CD14-positive monocyte (primary cell): Measurements from ENCODE around the gene VIP. TPM values are rescaled to one million over a fixed set of nuclear protein-coding genes. Genes with fewer than 3 reads are reported as not detected.

ENCODE experiments used
- DNase-seq, 3 donors: peaks; one replicate each; pipeline ENCODE4 v3.0.0-alpha.2; 2011 to 2022
- H2AFZ ChIP-seq: 2 replicates; pipeline ENCODE4 v1.6.0; 2012; ENCODE audit warnings: mild to moderate bottlenecking, low read depth, low read length, inconsistent platforms; ENCODE audit not compliant: insufficient read depth, poor library complexity, severe bottlenecking
- H3K27ac ChIP-seq, 2 donors: 1 replicate in 1 of 2; 2 replicates in 1 of 2; pipeline ENCODE4 v1.5.1; 2012 to 2013; ENCODE audit warnings: low read length in 2 of 2, control low read depth in 1 of 2, inconsistent platforms in 1 of 2, low read depth in 1 of 2, mild to moderate bottlenecking in 1 of 2
- H3K27me3 ChIP-seq, 2 donors: one replicate each; pipeline versions ENCODE4 v1.6.0 to v1.6.1; 2011 to 2013; ENCODE audit warnings: low read length in 2 of 2; ENCODE audit not compliant: control insufficient read depth in 2 of 2, insufficient read depth in 2 of 2
- H3K36me3 ChIP-seq, 2 donors: replicated peaks in 1 of 2; 1 replicate in 1 of 2; 2 replicates in 1 of 2; pipeline versions ENCODE4 v1.5.1 to v1.6.1; 2012 to 2013; ENCODE audit warnings: low read length in 2 of 2, control low read depth in 1 of 2, inconsistent platforms in 1 of 2, mild to moderate bottlenecking in 1 of 2; ENCODE audit not compliant: insufficient read depth in 2 of 2, control insufficient read depth in 1 of 2
- H3K4me1 ChIP-seq, 2 donors: 1 replicate in 1 of 2; 2 replicates in 1 of 2; pipeline versions ENCODE4 v1.5.1 to v1.6.1; 2012 to 2013; ENCODE audit warnings: low read length in 2 of 2, control low read depth in 1 of 2, inconsistent platforms in 1 of 2, mild to moderate bottlenecking in 1 of 2, moderate library complexity in 1 of 2; ENCODE audit not compliant: insufficient read depth in 2 of 2, control insufficient read depth in 1 of 2
- H3K4me2 ChIP-seq: replicated peaks from 2 replicates; pipeline ENCODE3; 2012; ENCODE audit warnings: low read length, moderate library complexity, mild to moderate bottlenecking; ENCODE audit not compliant: poor library complexity, severe bottlenecking; ENCODE audit errors: extremely low read depth
- H3K4me3 ChIP-seq, 3 experiments: fragments of 200-600 bp in 1 of 3; sonication (generic) in 1 of 3; replicated peaks in 1 of 3; 1 replicate in 2 of 3; 2 replicates in 1 of 3; pipeline ENCODE4 v1.5.1; 2011 to 2013; ENCODE audit warnings: low read length in 3 of 3, mild to moderate bottlenecking in 3 of 3, control low read depth in 2 of 3, low read depth in 2 of 3, inconsistent platforms in 1 of 3, moderate library complexity in 1 of 3
- H3K79me2 ChIP-seq: 2 replicates; pipeline ENCODE4 v1.6.0; 2012; ENCODE audit warnings: mild to moderate bottlenecking, control low read depth, inconsistent platforms, low read length, moderate library complexity; ENCODE audit not compliant: insufficient read depth
- H3K9ac ChIP-seq: 2 replicates; pipeline ENCODE4 v1.6.0; 2017; ENCODE audit warnings: low read length, mild to moderate bottlenecking; ENCODE audit not compliant: insufficient read depth, poor library complexity, severe bottlenecking
- H3K9me3 ChIP-seq, 2 donors: replicated peaks in 1 of 2; 1 replicate in 1 of 2; 2 replicates in 1 of 2; pipeline versions ENCODE4 v1.5.1 to v1.6.1; 2012 to 2013; ENCODE audit warnings: low read length in 2 of 2, control low read depth in 1 of 2; ENCODE audit not compliant: control insufficient read depth in 1 of 2, insufficient read depth in 1 of 2
- H4K20me1 ChIP-seq: 2 replicates; pipeline ENCODE4 v1.6.0; 2012; ENCODE audit warnings: mild to moderate bottlenecking, low read length, control low read depth, moderate library complexity; ENCODE audit not compliant: insufficient read depth
- H3K27ac Mint-ChIP-seq, 7 donors: one replicate each; pipeline ENCODE4 v1.8.0; 2020; ENCODE audit warnings: mild to moderate bottlenecking in 7 of 7, mixed read lengths in 7 of 7, moderate library complexity in 6 of 7, inconsistent platforms in 2 of 7
- H3K27me3 Mint-ChIP-seq, 3 donors: one replicate each; pipeline ENCODE4 v1.8.0; 2021 to 2022; ENCODE audit warnings: low read depth in 3 of 3, mild to moderate bottlenecking in 3 of 3, mixed read lengths in 3 of 3, moderate library complexity in 3 of 3, inconsistent platforms in 1 of 3
- H3K36me3 Mint-ChIP-seq, 2 donors: one replicate each; pipeline ENCODE4 v1.8.0; 2020; ENCODE audit warnings: mixed read lengths in 2 of 2, inconsistent platforms in 1 of 2, mild to moderate bottlenecking in 1 of 2
- H3K4me1 Mint-ChIP-seq: one replicate; pipeline ENCODE4 v1.8.0; 2020; ENCODE audit warnings: mild to moderate bottlenecking, mixed read lengths
- H3K4me3 Mint-ChIP-seq, 2 donors: one replicate each; pipeline ENCODE4 v1.8.0; 2020; ENCODE audit warnings: mild to moderate bottlenecking in 2 of 2, mixed read lengths in 2 of 2, moderate library complexity in 1 of 2
- H3K9me3 Mint-ChIP-seq, 7 donors: one replicate each; pipeline ENCODE4 v1.8.0; 2020 to 2022; ENCODE audit warnings: mixed read lengths in 7 of 7, mild to moderate bottlenecking in 6 of 7, moderate library complexity in 6 of 7, inconsistent platforms in 2 of 7
- WGBS: methylation state at CpG from one replicate; pipeline ENCODE4 v1.1.5; 2013; ENCODE audit warnings: missing lambda C conversion rate; ENCODE audit not compliant: insufficient coverage; 5-methylcytosine and 5-hydroxymethylcytosine counted together
- intact Hi-C, 2 donors: fragments of 100-400 bp; cut with micrococcal nuclease; formaldehyde crosslinking; loops; one replicate each; pipeline versions ENCODE4 v1.15.0 to v1.15.1; 2023
- polyA plus RNA-seq, 3 donors: library from polyadenylated mRNA; depleted of rRNA in 1 of 3; unstranded in 2 of 3; stranded (reverse) in 1 of 3; fragments of 300-500 nt in 2 of 3; fragments of >200 nt in 1 of 3; fragmentation: Illumina TruSeq in 2 of 3; gene quantifications; 1 replicate in 2 of 3; 2 replicates in 1 of 3; pipeline ENCODE4 v1.2.3, GENCODE V29; 2012 to 2021
- TF ChIP-seq, protein P1 (sequence below): fragments of 200-600 bp; IDR thresholded peaks from one replicate; pipeline ENCODE4 v1.8.0; 2022; ENCODE audit warnings: antibody characterized with exemption, mild to moderate bottlenecking

Gene VIP
- polyA plus RNA-seq, 3 donors, result not detected

DNA sequence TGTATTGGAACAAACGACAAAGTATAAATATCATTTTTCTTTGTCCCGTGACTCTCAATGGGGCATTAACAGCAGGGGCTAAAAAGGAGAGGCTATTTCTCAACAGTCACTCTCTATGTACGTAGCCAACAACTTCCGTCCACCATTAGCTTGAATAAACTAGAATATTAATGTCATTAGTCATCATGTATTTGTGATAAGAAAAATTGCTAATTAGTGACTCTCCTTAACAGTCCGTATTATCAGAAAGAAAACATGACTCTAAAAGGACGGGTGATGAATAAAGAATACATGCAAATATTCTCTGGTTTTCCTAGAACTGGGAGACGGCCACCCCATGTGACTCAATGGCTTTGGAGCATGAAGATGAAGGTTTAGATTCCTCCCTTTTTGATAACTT, 18.6 kb downstream of the VIP start:
- Mint-ChIP-seq H3K4me3 (no peak overlapping the region), H3K27ac (no peak overlapping the region), H3K36me3 (no peaks in the 10 kb centered on the region), H3K27me3 (peaks cover 0 to 3% (median 2%) of the 10 kb centered on the region in 3 donors), H3K9me3 (no peaks in the 10 kb centered on the region), H3K4me1 (no peaks in the 10 kb centered on the region)
- no CpG with 5 or more reads among the region's 7 CpGs for WGBS
- Histone ChIP-seq H3K27ac (no peak overlapping the region), H3K4me1 (no peaks in the 10 kb centered on the region), H3K36me3 (no peaks in the 10 kb centered on the region), H3K79me2 (no peaks in the 10 kb centered on the region), H3K4me3 (no peak overlapping the region), H3K9ac (no peak overlapping the region), H3K9me3 (no peaks in the 10 kb centered on the region), H2AFZ (no peak overlapping the region), H4K20me1 (no peaks in the 10 kb centered on the region), H3K4me2 (no peak overlapping the region), H3K27me3 (no peaks in the 10 kb centered on the region)
- DNase-seq, result no peak
- intact Hi-C loops, result no loop called here
- TF ChIP-seq, protein P1, sequence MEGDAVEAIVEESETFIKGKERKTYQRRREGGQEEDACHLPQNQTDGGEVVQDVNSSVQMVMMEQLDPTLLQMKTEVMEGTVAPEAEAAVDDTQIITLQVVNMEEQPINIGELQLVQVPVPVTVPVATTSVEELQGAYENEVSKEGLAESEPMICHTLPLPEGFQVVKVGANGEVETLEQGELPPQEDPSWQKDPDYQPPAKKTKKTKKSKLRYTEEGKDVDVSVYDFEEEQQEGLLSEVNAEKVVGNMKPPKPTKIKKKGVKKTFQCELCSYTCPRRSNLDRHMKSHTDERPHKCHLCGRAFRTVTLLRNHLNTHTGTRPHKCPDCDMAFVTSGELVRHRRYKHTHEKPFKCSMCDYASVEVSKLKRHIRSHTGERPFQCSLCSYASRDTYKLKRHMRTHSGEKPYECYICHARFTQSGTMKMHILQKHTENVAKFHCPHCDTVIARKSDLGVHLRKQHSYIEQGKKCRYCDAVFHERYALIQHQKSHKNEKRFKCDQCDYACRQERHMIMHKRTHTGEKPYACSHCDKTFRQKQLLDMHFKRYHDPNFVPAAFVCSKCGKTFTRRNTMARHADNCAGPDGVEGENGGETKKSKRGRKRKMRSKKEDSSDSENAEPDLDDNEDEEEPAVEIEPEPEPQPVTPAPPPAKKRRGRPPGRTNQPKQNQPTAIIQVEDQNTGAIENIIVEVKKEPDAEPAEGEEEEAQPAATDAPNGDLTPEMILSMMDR, result no peak

DNA sequence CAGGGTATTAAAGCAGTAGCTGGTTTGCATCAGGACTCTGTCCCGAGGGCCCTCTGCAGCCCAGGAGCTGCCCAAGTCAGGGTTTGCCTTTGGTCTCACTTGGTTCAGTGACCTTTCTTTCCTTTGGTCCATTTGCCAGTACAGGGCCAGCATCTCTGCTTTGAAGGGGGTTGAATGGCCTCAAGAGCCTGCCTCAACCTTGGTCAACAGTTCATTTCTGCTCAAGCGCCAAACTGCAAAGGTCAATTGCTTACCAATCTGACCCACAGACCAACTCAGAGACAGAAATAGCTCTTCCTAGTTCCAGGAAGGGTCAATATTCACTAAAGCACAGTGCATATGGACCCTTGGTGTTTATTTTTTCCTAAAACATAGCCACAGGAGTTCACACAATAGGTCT, 19.4 kb downstream of the VIP start:
- TF ChIP-seq, protein P1, result no peak
- H3K27me3 Mint-ChIP-seq, result peaks cover 0 to 3% (median 2%) of the 10 kb centered on the region in 3 donors
- H3K79me2 ChIP-seq, result no peaks in the 10 kb centered on the region
- no peaks in the 10 kb centered on the region for H3K36me3 ChIP-seq
- H3K4me1 Mint-ChIP-seq, result no peaks in the 10 kb centered on the region
- H3K9me3 ChIP-seq, result no peaks in the 10 kb centered on the region
- H3K9ac ChIP-seq, result no peak overlapping the region
- intact Hi-C loops, result no loop called here
- H3K4me2 ChIP-seq, result no peak overlapping the region
- H3K36me3 Mint-ChIP-seq, result no peaks in the 10 kb centered on the region
- H3K4me3 ChIP-seq, result no peak overlapping the region
- 100% methylated on average over 2 of the region's 2 CpGs for WGBS
- H3K4me1 ChIP-seq, result no peaks in the 10 kb centered on the region
- no peaks in the 10 kb centered on the region for H3K9me3 Mint-ChIP-seq
- DNase-seq, result no peak
- H2AFZ ChIP-seq, result no peak overlapping the region
- H4K20me1 ChIP-seq, result no peaks in the 10 kb centered on the region
- no peak overlapping the region for H3K27ac ChIP-seq
- no peak overlapping the region for H3K27ac Mint-ChIP-seq
- no peak overlapping the region for H3K4me3 Mint-ChIP-seq
- no peaks in the 10 kb centered on the region for H3K27me3 ChIP-seq
